GM20431 (cell line): ENCODE measurements around the gene PCGF3.
"Not testable (repeated sequence)": the region's sequence is repeated elsewhere in the genome, so short reads cannot be mapped to it uniquely, and the experiment has no call there.

Source experiments
- in situ Hi-C: fragments of 300-500 bp; cut with MseI, MboI; formaldehyde crosslinking; loops from one replicate; pipeline ENCODE4 v1.15.0; 2020; ENCODE audit warnings: low sequenced_read_pairs; ENCODE audit not compliant: unreplicated experiment

PCGF3 gene

DNA sequence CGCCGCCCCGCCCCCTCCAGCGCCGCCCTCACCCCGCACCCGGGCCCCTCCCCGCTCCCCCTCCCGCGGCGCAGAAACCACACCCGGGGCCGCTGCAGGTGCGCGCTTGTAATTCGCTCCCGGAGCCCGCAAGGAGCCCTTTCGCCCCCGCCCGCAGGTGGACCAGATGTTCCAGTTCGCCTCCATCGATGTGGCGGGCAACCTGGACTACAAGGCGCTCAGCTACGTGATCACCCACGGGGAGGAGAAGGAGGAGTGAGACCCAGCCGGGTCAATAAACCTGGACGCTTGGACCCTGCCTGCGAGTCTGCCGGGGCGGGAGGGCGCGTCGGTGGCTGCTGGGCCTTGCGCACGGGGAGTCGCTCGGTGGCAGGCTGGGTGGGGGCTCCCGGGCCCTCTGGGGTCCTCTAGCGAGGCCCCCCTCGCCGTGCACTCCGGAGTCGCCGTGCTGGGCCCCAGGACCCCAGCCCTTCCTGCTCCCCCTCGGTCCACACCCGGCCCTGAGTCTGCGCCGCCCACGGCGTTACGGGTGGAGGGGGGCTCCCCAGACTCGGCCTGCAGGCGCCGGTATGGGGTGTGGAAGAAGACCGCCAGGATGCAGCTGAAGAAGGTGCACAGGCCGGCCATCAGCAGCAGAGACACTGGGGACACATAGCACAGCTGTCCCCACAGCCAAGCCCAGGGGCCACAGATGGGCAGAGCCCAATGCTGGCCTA, 23.7 kb upstream of the PCGF3 start:
- in situ Hi-C loops = no loop called here

DNA sequence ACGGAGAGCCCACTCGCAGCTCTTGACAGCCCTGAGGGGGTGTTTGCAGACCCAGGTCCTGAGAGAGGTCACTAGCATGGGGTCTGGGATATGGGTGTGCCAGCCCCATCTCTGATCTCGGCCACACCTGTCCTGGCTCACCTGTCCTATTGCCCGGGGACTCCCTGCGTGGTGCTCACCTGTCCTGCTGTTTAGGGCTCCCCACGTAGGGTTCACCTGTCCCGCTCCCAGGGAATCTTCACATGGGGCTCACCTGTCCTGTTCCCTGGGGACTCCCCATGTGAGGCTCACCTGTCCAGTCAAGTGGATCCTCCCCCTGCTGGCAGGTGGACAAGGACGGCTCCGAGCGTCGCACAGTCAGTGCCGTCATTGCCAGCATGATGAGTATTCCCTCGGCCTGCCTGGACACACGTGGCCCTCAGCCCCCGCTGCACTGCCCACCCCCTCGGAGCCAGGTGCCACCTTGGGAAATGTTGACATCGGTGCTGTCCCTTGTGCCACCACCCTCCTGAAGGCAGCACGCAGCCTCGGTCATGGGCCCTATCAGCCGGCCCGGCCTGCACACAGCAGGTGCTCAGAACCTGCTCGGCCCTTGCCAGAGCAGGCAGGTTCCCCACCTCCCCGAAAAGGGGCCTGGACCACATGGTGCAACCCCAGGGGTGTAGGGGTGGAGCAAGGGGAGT, 23.0 kb upstream of the PCGF3 start:
- in situ Hi-C loops = no loop called here

DNA sequence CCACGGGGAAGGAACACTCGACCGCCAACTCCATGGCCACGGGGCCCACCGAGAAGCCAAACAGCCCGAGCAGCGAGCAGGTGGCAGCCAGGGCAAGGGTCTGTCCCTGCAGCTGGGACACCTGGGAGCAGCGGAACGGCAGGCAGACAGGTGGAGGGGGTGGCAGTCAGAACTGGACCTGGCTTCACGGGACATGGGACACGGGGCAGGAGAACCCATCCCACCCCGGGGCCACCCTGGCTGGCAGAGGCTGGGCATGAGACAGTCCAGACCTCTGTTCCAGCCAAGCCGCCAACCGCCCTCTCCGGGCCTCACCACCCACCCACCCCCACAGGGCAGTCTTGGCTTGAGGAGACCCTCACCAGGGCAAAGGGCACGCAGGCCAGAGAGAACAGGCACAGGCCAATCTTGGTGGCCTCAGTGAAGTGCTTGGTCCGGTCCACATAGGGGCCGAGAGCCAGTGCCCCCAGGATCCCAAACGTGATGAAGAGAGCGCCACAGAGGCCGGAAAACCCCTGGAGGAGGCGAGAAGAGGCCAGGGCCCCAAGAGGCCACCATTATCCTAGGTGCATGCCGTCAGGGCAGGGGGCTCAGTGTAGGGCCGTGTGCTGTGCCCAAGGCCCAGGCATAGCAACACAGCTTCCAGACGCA, 22.3 kb upstream of the PCGF3 start:
- in situ Hi-C loops = no loop called here

DNA sequence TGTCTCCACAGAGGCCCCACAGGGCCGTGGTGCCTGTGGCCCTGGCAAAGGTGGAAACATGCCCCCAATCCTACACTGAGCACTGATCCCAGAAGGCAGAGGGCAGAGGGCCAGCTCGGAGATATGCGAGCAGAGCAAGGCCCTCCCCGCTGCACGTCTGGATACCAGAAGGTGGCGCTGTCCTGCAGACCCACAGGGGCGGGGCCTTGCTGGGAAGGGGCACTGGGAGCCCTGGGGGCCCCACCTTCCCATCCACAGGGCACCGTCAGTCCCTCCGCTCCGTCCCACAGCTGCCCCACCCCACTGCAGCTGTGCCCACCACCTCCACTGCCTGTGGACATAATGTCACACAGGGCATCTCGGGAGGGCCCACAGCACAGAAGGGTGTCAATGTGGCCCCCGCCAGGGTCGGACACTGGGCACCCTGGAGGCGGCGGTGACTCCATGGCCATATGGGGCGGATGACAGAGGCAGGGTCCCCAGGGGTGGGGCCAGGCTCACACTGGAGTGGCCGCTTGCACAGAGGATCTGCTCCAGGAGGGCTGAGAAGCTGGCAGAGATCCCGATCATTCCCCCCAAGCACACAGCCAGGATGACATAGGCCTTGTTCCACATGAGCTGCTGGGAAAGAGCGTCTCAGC, 21.5 kb upstream of the PCGF3 start:
- in situ Hi-C loops = no loop called here

DNA sequence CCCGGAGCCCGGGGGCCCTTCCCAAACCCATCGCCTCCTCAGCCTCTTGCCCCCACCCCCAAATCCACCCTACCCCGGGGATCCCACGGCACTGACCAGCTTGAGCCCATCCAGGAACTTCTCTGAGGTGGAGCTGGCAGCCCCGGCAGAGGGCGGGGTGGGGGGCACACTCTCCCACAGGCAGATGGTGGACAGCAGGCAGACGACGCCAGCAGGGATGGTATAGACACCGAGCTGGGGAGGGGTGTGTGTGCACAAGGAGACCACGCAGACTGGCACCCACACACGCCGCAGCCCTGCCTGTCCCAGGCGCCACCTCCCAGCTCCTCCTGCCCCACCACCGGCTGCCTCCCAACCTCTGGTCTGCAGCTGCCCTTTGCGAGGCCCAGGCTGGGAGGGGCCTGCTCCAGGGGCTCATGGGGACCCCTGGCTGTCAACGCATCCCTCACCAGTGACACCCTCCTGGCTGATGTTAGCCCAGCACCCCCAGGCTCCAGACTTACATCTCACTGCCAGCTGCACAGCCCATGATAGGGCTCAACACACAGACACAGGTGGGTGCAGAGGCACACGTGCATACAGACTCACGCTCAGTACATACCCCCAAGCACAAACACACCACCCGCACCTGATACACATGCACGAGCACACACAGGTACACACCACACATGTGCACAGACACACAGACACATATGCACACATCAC, 20.9 kb upstream of the PCGF3 start:
- in situ Hi-C loops = no loop called here

DNA sequence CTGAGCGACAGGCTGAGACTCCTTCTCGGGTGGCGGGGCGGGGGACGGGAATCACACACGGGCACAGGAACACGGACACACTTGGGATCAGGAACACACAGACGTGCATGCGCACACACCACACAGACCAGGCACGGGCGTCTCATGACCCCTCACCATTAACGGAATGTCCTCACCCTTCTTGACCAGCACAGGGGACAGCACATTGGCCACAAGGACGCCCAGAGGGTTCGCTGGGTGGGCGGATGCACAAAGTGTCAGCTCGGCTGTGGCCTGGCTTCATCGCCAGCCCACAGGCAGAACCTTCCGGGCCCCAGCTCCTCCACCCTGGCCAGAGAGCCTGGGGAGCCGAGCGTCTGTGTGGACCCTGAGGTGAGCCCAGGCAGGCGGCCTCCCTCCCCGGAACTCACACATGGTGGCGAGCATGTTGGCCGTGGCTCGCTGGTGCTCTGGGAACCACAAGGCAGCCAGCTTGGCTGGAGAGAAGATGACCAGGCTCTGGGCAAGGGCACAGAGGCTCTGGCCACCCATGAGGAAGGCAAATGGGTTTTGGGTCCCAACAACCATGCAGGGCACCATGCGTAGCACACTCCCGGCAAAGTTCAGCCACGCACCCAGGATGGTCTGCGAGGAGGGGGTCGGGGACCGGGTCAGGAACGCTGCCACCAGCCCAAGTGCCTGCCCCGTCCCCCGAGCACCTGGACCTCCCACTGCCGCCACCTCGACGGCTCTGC, 19.8 kb upstream of the PCGF3 start:
- in situ Hi-C loops = no loop called here

DNA sequence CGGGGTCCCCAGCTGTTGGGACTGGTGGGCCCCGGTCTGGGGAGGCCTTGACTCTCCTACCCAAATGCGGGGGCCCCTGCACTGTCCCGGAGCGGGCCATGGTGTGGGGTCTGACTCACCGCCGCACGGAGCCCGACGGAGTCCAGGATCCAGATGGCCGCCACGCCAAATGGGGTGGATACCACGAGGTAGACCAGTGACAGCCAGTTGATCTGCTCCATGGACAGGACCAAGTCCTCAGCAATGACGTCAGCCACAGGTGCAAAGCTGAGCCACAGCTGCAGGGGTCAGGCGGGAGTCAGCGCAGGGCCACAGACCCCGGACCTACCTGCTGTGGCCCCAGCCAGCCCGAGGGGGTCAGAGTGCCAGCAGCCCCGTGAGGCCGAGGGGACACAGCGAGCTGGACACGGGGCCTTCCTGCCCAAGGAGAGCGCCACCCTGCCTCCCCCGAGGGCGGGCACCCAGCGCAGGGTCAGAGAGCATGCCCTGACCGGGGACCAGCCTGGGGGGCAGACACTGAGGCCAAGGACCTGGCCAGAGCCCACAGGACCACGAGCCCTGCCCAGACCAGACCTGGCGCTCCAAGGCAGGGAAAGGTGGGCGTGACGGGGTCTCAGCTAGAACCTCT, 19.1 kb upstream of the PCGF3 start:
- in situ Hi-C loops = no loop called here

DNA sequence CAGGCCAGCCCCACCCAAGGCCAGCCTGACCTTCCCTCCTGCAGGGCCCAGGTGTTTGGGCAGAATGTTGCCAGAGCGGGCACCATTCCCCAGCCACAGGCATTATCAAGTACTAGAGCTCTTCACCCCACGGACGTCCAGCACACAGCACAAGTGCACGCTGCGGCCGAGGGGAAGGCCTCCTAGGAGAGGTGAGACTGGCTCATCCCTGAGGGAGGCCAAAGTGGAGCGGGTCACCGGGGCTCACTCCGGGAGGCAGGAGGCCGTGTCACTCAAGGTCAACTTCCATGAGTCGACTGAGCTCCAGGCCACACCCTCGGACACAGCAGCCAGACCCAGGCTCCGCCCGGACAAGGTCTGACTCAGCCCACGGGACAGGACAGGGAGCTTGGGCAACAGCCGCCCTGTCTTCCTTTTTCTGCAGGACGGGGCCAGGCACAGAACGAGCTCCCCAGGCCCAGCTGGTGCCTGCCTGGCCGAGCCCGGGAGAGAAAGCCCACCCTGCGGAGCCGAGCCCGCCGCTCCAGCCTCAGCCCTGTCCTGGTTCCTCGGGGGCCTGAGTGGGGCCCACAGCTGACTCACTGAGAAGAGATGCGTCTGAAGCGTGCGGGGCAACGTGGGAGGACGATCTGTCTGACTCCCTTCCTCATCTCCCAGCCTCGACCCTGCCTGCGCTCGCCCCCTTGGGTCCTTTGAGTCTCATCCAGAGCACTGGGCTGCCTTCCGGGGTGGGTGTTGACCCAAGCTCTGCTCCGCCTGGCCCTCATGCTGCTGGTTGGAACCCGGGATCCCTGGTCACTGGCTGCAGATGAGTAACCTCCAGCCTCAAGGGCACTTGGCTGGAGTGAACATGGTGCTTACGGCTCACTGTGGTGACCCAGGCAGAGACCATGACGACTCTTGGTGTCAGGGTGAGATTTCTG, 18.3 kb upstream of the PCGF3 start:
- in situ Hi-C loops = no loop called here

DNA sequence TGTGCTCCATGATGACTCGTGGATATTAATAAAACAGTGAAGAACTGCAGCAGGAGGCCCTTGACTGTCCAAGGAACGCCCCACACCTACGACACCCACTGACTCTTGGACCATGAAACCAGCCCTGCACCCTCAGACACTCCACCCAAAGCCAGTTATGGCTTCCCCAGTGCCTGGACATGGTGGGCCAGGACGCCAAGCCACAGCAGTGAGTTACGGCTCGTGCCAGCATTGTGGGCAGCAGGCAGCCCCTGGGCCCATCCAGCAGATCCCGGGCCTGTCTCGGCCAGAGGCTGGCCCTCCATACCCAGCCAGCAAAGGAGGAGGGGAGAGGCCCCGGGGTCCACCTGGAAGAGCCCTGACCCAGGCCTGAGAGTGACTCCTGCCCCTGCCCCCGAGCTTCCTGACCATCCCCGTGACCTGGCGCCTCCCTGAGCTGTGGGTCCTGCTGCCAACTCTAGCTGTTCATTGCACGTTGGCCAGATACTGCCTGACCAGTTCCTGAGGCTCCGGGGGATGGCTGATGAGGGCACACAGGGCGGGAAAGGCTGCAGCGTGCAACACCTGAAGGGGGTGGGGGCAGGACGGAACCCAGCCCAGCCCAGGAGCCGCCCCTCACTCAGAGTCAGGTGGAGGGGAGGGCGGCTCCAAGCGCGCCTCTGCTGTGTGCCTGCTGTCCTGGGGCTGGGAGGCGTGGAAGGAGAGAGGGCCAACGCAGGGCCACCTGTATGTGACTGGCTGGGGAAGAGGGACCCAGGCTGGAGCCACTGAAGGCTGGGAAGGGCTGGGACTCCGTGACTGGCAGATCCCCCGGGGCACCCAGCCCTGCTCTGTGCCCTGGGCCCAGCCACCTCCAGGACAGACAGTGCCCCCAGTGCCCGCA, 17.4 kb upstream of the PCGF3 start:
- in situ Hi-C loops = no loop called here

DNA sequence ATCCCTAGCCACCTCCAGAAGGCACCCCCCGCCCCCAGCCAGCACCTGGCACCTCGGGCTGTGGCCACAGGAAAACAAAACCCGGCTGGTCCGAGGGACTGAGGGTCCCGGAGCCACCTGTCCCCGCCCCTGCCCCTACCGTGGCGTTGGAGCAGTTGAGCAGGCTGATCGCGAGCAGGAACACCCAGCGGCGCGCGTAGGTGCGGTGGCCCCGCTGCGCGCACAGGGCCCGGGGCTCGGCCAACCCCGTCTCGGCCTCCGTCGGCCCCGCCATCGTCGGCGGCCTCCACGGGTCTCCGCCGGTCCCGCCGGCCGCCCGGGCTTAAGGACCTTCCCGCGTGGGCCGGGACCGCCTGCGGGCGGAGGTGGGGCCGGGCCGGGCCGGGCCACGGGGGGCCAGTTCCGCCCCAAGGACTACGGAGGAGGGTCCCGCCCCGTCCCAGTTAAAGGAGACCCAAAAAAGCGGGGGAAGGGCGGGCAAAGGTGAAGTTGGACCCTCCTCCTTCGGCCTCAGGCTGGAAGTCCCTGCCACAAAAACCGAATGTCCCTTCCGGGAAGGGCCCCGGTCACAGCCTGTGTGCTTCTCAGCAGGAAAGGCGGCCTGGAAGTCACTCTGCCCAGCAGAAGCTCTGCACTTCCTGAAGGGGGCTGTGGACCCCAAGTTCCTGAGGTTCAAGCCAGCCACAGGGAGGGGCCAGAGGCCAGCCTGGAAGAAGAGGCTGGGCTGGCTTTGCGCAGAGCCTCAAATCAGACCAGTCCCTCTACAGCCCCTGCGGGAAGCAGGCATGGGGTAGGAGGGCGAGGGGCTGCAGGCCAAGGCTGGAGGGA, 16.6 kb upstream of the PCGF3 start, which contains the start of gene SLC49A3:
SLC49A3 (minus strand) TSS at position 298 of the 828 bp plus-strand sequence; CDS start at position 274, 24 bp downstream.
- in situ Hi-C loops = no loop called here

DNA sequence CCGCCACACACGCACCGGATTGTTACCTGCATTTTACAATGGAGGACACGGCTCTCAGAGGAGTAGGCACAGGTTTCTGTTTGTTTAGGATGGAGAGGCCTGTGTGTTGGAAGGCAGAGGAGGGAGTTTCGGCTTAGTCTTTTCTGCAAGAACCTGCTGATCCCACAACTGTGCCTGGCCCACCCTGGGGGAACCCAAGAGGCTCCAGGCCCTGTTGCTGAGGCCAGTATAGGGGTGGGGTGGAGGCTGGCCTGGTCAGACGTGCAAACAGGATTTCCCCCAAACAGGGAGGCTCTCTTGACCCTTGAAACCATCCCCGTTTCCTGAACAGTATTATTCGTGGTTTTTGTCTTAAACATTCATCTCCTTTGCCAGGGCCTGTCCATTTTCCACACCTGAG, 15.9 kb upstream of the PCGF3 start:
- in situ Hi-C loops = no loop called here

DNA sequence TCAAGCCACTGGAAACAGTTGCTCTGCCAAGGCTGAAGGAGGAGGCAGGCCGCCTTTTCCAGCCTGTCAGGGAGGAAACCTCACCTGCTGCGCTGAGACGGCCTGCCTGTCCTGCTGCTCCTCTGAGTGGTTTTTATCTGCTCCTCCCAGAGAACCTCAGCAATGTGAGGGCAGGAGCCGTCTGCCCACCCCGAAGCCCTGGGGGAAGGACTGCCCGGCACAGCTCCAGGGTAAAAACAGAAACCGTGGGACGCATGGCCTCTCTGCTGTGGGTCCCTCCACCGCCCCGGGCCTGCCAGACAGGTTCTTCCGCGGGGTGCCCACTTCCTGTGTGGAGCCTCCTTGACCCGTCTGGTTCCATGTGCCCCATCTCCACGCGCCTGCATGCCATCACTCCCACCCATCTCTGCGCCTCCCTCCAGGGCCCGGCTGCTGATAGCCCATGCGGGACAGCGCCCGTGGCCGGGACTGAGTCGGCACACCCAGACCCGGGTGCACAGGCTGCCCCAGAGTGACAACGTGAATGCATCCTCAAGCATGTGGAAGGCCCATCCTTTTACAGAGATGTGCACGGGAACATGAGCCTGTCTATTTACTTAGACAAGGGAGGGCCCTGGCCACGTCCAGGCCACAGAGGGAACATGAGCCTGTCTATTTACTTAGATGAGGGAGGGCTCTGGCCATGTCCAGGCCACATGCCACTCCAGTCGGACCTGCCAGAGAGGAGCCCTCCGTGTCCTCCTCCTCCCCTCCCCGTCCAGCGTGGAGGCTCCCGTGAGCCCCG, 12.7 kb upstream of the PCGF3 start:
- in situ Hi-C loops = no loop called here

DNA sequence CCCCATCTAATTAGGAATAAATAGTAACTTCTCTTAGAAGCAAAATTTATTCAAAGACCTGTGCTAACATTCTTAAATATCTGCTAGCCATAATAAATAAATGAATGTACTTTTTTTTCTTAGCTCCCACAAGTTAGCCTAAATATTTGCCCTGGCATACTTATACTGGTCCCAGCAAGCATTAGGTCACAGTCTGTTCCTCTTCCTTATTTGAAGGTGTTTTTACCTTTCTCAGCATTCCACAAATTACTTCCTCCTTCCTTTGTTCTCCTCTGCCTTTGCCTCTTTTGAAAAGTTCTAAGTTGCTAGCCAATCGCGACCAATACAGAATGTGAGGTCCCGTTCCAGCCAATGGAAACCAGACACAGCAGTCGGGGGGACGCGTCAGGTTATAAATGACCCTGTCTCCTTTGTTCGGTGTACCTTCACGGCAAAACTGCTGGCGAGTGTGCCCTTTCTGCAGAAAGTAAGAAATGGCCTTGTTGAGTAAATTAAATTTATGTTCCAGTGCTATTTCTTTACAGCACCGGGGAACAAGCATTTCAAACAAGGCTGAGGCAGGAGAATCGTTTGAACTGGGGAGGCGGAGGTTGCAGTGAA, 11.2 kb upstream of the PCGF3 start:
- in situ Hi-C loops = not testable (repeated sequence)

DNA sequence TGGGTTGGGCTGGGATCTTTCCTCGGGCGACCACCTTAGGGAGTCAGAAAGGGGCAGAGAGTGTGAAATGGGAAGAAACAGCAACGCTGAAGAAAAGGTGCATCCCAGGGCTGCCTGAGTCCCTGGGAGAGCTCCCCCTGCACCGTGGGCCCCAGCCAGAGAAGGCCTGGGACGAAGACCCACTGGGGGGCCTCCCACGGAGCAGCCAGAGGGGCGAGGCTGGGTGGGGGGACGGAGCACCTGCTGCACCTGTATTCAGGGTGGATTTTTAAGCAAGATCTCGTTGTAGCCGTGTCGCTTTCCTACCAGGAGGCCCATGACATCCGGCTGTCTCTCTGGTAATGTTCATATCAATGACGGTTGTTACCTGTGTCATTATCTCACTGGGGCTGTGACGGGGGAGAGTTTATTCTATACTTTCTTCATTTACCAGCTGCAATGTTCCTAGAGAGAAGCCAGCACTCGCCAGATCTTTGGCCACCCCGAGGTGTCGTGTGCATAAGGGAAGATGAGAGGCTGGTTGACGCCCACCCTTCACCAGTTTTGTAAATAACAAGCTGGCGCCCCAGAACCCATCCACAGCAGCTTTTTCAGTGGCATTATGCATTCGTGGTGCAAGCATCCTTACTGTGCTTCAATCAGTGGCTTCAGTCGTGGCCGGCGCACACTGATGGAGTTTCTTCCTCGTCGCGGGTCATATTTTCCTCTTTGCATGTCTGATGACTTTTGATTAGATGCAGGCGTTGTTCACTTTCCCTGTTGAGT, 5.6 kb upstream of the PCGF3 start:
- in situ Hi-C loops = no loop called here
